HepG2 (cell line): ENCODE results near the gene CCDC85A.

Experiments used
- IRF2 ChIP-seq: IDR thresholded peaks from 2 replicates; pipeline ENCODE4 v1.6.1; 2018; ENCODE audit warnings: missing genetic modification reagents, missing compliant biosample characterization
- SMARCE1 ChIP-seq: fragments of 450-650 bp; IDR thresholded peaks from 2 replicates; pipeline ENCODE4 v1.6.1; 2017; ENCODE audit warnings: borderline replicate concordance
- ZBTB1 ChIP-seq: sonication (generic); formaldehyde crosslinking; IDR thresholded peaks from 2 replicates; pipeline ENCODE4 v1.4.0; 2020; ENCODE audit warnings: missing genetic modification reagents, borderline replicate concordance
- ZBTB49 ChIP-seq: sonication (generic); formaldehyde crosslinking; IDR thresholded peaks from 2 replicates; pipeline ENCODE4 v1.4.0; 2020; ENCODE audit warnings: missing genetic modification reagents, borderline replicate concordance
- ZNF121 ChIP-seq: sonication (generic); formaldehyde crosslinking; IDR thresholded peaks from 2 replicates; pipeline ENCODE4 v1.5.0; 2020; ENCODE audit warnings: mild to moderate bottlenecking, missing genetic modification reagents
- ZNF275 ChIP-seq: sonication (generic); formaldehyde crosslinking; IDR thresholded peaks from 2 replicates; pipeline ENCODE4 v1.8.0; 2022; ENCODE audit warnings: missing genetic modification reagents, mild to moderate bottlenecking, inconsistent platforms, borderline replicate concordance

GRCh38 chr2:56210291-56210690 is 26.5 kb downstream of the CCDC85A start:
- TF ChIP-seq IRF2 (CRISPR knock-in tag) (no peak), ZBTB49 (no peak), SMARCE1 (no peak), ZNF275 (no peak), ZNF121 (CRISPR knock-in tag) (no peak), ZBTB1 (CRISPR knock-in tag) (no peak)
